HCT116 (cell line): ENCODE results near the gene OR5B2. TPM values are rescaled to one million over a fixed set of nuclear protein-coding genes. Genes with fewer than 3 reads are reported as not detected.

Source experiments
- ATAC-seq: fragments of 200-7000 bp; cut with Tn5 transposase; 2 replicates; pipeline ENCODE4 v1.9.1; 2020; ENCODE audit warnings: mild to moderate bottlenecking, moderate library complexity
- BruUV-seq: library from RNA; stranded (reverse); fragments of 400-500 nt; replicated peaks from 2 replicates; lab custom pipeline; 2021; lab: Mats Ljungman, UMichigan
- CTCF ChIA-PET: fragments of 300-600 bp; sonication (Branson Sonifier 250); formaldehyde crosslinking; loops from one replicate; lab custom pipeline; 2021; ENCODE audit warnings: antibody characterized with exemption; lab: Charles Lee
- POLR2A ChIA-PET: fragments of 300-600, 350-600 bp; sonication (Branson Sonifier 250); formaldehyde crosslinking; loops from one replicate; lab custom pipeline; 2021; ENCODE audit warnings: antibody characterized with exemption; lab: Charles Lee
- RAD21 ChIA-PET, 2 experiments: fragments of 300-600 bp; sonication (Branson Sonifier 250); formaldehyde crosslinking; loops; one replicate each; lab custom pipeline; 2023; ENCODE audit warnings: low total read pairs in 2 of 2; ENCODE audit not compliant: uncharacterized antibody in 2 of 2, unreplicated experiment in 2 of 2, low non-redundant PET in 1 of 2; lab: Charles Lee
- DNase-seq: peaks from one replicate; pipeline ENCODE4 v3.0.0-alpha.2; 2010; ENCODE audit warnings: low read depth, low spot score
- H2AFZ ChIP-seq: fragments of 200-600 bp; shearing (Covaris generic), sonication (generic); 2 replicates; pipeline ENCODE4 v1.6.1; 2017; ENCODE audit warnings: low read depth, mixed run types, mixed read lengths, antibody characterized with exemption, low read length; ENCODE audit not compliant: poor library complexity, severe bottlenecking
- H3K27ac ChIP-seq: 2 replicates; pipeline ENCODE4 v1.5.1; 2012; ENCODE audit warnings: low read depth, low read length
- H3K27me3 ChIP-seq: fragments of 200-600 bp; sonication (generic); 2 replicates; pipeline ENCODE4 v1.6.1; 2016; ENCODE audit warnings: mixed run types, low read length, mixed read lengths; ENCODE audit not compliant: insufficient read depth
- H3K36me3 ChIP-seq, 2 experiments: fragments of 200-500 bp in 1 of 2; fragments of 200-600 bp in 1 of 2; sonication (Bioruptor generic) in 1 of 2; sonication (generic) in 1 of 2; 2 replicates each; pipeline versions ENCODE4 v1.5.1 to v1.6.1; 2014 to 2016; ENCODE audit warnings: low read length in 2 of 2, inconsistent platforms in 1 of 2, mixed read lengths in 1 of 2, mixed run types in 1 of 2; ENCODE audit not compliant: insufficient read depth in 2 of 2, control insufficient read depth in 1 of 2
- H3K4me1 ChIP-seq, 2 experiments: fragments of 200-600 bp in 1 of 2; sonication (generic) in 1 of 2; 2 replicates each; pipeline versions ENCODE4 v1.5.1 to v1.6.1; 2012 to 2017; ENCODE audit warnings: low read length in 2 of 2, inconsistent platforms in 1 of 2, mild to moderate bottlenecking in 1 of 2, mixed read lengths in 1 of 2, mixed run types in 1 of 2, moderate library complexity in 1 of 2; ENCODE audit not compliant: insufficient read depth in 2 of 2, control insufficient read depth in 1 of 2
- H3K4me2 ChIP-seq: fragments of 200-600 bp; sonication (generic); 2 replicates; pipeline ENCODE4 v1.6.1; 2017; ENCODE audit warnings: mixed run types, low read length, mixed read lengths
- H3K4me3 ChIP-seq, 2 experiments: fragments of 200-600 bp in 1 of 2; sonication (generic) in 1 of 2; replicated peaks in 1 of 2; 2 replicates each; pipeline ENCODE4 v1.5.1; 2011 to 2016; ENCODE audit warnings: low read length in 2 of 2, control low read depth in 1 of 2, low read depth in 1 of 2, mild to moderate bottlenecking in 1 of 2, mixed read lengths in 1 of 2, mixed run types in 1 of 2
- H3K79me2 ChIP-seq: fragments of 200-600 bp; sonication (generic); 2 replicates; pipeline ENCODE4 v1.6.1; 2017; ENCODE audit warnings: mild to moderate bottlenecking, mixed run types, low read length, moderate library complexity, mixed read lengths; ENCODE audit not compliant: insufficient read depth
- H3K9ac ChIP-seq: fragments of 200-600 bp; sonication (generic); 2 replicates; pipeline ENCODE4 v1.6.1; 2016; ENCODE audit warnings: low read length, mixed read lengths
- H3K9me2 ChIP-seq: fragments of 200-600 bp; sonication (generic), shearing (Covaris generic); 2 replicates; pipeline ENCODE4 v1.6.1; 2017; ENCODE audit warnings: mixed run types, mild to moderate bottlenecking, moderate library complexity; ENCODE audit not compliant: insufficient read depth
- H3K9me3 ChIP-seq, 2 experiments: fragments of 200-500 bp in 1 of 2; fragments of 200-600 bp in 1 of 2; sonication (Bioruptor generic) in 1 of 2; sonication (generic) in 1 of 2; 2 replicates each; pipeline ENCODE4 v1.6.1; 2014 to 2017; ENCODE audit warnings: low read length in 2 of 2, mixed read lengths in 2 of 2, inconsistent platforms in 1 of 2, low read depth in 1 of 2, mild to moderate bottlenecking in 1 of 2, mixed run types in 1 of 2, moderate library complexity in 1 of 2; ENCODE audit not compliant: control insufficient read depth in 1 of 2, insufficient read depth in 1 of 2
- H4K20me1 ChIP-seq: fragments of 200-600 bp; sonication (generic), shearing (Covaris generic); 2 replicates; pipeline ENCODE4 v1.6.1; 2017; ENCODE audit warnings: mixed run types, mild to moderate bottlenecking, moderate library complexity; ENCODE audit not compliant: insufficient read depth
- CBX3 ChIP-seq: IDR thresholded peaks from 2 replicates; pipeline ENCODE4 v1.6.1; 2012; ENCODE audit warnings: low read depth
- CEBPB ChIP-seq: IDR thresholded peaks from 2 replicates; pipeline ENCODE4 v1.6.1; 2012; ENCODE audit warnings: low read depth
- CTCF ChIP-seq, 3 experiments: fragments of 200-600 bp in 1 of 3; sonication (generic) in 1 of 3; IDR thresholded peaks in 2 of 3; conservative IDR thresholded peaks in 1 of 3; 2 replicates each; pipeline ENCODE4 v1.5.1; 2012 to 2017; ENCODE audit warnings: low read depth in 2 of 3, low read length in 2 of 3, antibody characterized with exemption in 1 of 3, borderline replicate concordance in 1 of 3, control low read depth in 1 of 3, mild to moderate bottlenecking in 1 of 3, mixed read lengths in 1 of 3, mixed run types in 1 of 3, moderate library complexity in 1 of 3; ENCODE audit not compliant: insufficient read depth in 1 of 3
- EZH2 ChIP-seq: fragments of 200-600 bp; sonication (generic); IDR thresholded peaks from 2 replicates; pipeline ENCODE4 v1.6.1; 2017; ENCODE audit warnings: antibody characterized with exemption, mixed run types
- SRF ChIP-seq: IDR thresholded peaks from 2 replicates; pipeline ENCODE4 v1.6.1; 2012; ENCODE audit warnings: low read depth
- ZBTB33 ChIP-seq: IDR thresholded peaks from 2 replicates; pipeline ENCODE4 v1.6.1; 2011; ENCODE audit warnings: mild to moderate bottlenecking, low read length, moderate library complexity; ENCODE audit not compliant: insufficient replicate concordance; ENCODE audit errors: extremely low read depth
- intact Hi-C: fragments of 100-400 bp; cut with micrococcal nuclease; formaldehyde crosslinking; loops from 2 replicates; pipeline ENCODE4 v1.10.0; 2022
- total RNA-seq: library from RNA; stranded (reverse); gene quantifications from one replicate; pipeline ENCODE4 v1.2.1, GENCODE V29; 2021; ENCODE audit not compliant: unreplicated experiment

OR5B2 gene
- total RNA-seq, 1 experiment from 2014 or later, result not detected

- no peak for TF ChIP-seq CTCF (IDR thresholded peaks at IDR 0.05 in 2 of 3, conservative IDR thresholded peaks at IDR 0.05 in 1 of 3; ENCODE audit: borderline replicate concordance in 1 of 3, insufficient read depth in 1 of 3, low read depth in 2 of 3, low read length in 2 of 3)
Observed at GRCh38 chr11:58395581-58395980, 32.3 kb downstream of the OR5B2 start (continued).

GRCh38 chr11:58394195-58394594 is 33.7 kb downstream of the OR5B2 start:
- Histone ChIP-seq H3K27ac (no peak overlapping the region), H3K4me2 (no peak overlapping the region), H3K9me3 (no peaks in the 10 kb centered on the region), H4K20me1 (no peaks in the 10 kb centered on the region), H3K9me2 (no peaks in the 10 kb centered on the region), H3K4me3 (no peak overlapping the region), H3K27me3 (no peaks in the 10 kb centered on the region), H3K79me2 (no peaks in the 10 kb centered on the region), H2AFZ (no peak overlapping the region), H3K9ac (no peak overlapping the region), H3K36me3 (no peaks in the 10 kb centered on the region), H3K4me1 (peaks cover 0 to 6% of the 10 kb centered on the region in 2 experiments; a peak in 1 of 4 replicates)
- no TSS peak for BruUV-seq
- TF ChIP-seq SRF, result no peak
- TF ChIP-seq ZBTB33, result no peak
- TF ChIP-seq EZH2, result no peak
- no peak for TF ChIP-seq CBX3
- no peak for TF ChIP-seq CEBPB
- ChIA-PET RAD21 (no interaction called here), CTCF (no interaction called here), POLR2A (no interaction called here)
- intact Hi-C loops, result no loop called here
- no peak for ATAC-seq
- no peak for DNase-seq
